H1 (cell line): ENCODE results near the gene DMRT1.

Experiments
- RAD21 ChIP-seq, 2 experiments: IDR thresholded peaks in 1 of 2; conservative IDR thresholded peaks in 1 of 2; 2 replicates each; pipeline ENCODE4 v1.6.1; 2011; ENCODE audit warnings: low read depth in 2 of 2, low read length in 2 of 2, improper control_type of control experiment in 1 of 2, inconsistent platforms in 1 of 2, mild to moderate bottlenecking in 1 of 2, moderate library complexity in 1 of 2
- TF ChIP-seq, protein P1 (sequence below), 3 experiments: IDR thresholded peaks; 1 replicate in 2 of 3; 2 replicates in 1 of 3; pipeline versions ENCODE4 v1.5.1 to v1.6.1; 2011; ENCODE audit warnings: low read length in 3 of 3, mild to moderate bottlenecking in 3 of 3, inconsistent platforms in 2 of 3, low read depth in 1 of 3, moderate library complexity in 1 of 3; ENCODE audit not compliant: insufficient read depth in 1 of 3; ENCODE audit errors: control extremely low read depth in 1 of 3

GRCh38 chr9:893843-894420, 52.4 kb downstream of the DMRT1 start:
- TF ChIP-seq, protein P1, sequence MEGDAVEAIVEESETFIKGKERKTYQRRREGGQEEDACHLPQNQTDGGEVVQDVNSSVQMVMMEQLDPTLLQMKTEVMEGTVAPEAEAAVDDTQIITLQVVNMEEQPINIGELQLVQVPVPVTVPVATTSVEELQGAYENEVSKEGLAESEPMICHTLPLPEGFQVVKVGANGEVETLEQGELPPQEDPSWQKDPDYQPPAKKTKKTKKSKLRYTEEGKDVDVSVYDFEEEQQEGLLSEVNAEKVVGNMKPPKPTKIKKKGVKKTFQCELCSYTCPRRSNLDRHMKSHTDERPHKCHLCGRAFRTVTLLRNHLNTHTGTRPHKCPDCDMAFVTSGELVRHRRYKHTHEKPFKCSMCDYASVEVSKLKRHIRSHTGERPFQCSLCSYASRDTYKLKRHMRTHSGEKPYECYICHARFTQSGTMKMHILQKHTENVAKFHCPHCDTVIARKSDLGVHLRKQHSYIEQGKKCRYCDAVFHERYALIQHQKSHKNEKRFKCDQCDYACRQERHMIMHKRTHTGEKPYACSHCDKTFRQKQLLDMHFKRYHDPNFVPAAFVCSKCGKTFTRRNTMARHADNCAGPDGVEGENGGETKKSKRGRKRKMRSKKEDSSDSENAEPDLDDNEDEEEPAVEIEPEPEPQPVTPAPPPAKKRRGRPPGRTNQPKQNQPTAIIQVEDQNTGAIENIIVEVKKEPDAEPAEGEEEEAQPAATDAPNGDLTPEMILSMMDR (IDR thresholded peaks at IDR 0.05; ENCODE audit: control extremely low read depth in 1 of 3, insufficient read depth in 1 of 3, low read depth in 1 of 3, low read length in 3 of 3) = peak; percentile 67 to 96 (median 86)
- peak; percentile 94 to 96 for TF ChIP-seq RAD21 (IDR thresholded peaks at IDR 0.05 in 1 of 2, conservative IDR thresholded peaks at IDR 0.05 in 1 of 2; ENCODE audit: low read depth in 2 of 2, low read length in 2 of 2)
